ENCODE results near the gene RENBP. TPM values are rescaled to one million over a fixed set of nuclear protein-coding genes. Genes with fewer than 3 reads are reported as not detected.

Gene RENBP
- polyA plus RNA-seq, 3 donors = 2.7 to 125 (median 3.8) TPM

GRCh38 chrX:153903238-153903980 lies 41.0 kb downstream of the RENBP start:
- intact Hi-C loops (cut with micrococcal nuclease) = no loop called here
- H3K9me3 Mint-ChIP-seq = peaks cover 0 to 8% (median 1%) of the 10 kb centered on the region in 7 donors
- no peak overlapping the region for H2AFZ ChIP-seq (ENCODE audit: insufficient read depth, low read depth, low read length, poor library complexity, severe bottlenecking)
- H3K79me2 ChIP-seq (ENCODE audit: insufficient read depth, low read length) = no peaks in the 10 kb centered on the region
- peaks cover 24% of the 10 kb centered on the region for H4K20me1 ChIP-seq (ENCODE audit: insufficient read depth, low read length)
- peak overlapping the region; percentile 58 for H3K4me2 ChIP-seq (replicated peaks; ENCODE audit: extremely low read depth, low read length, poor library complexity, severe bottlenecking)
- H3K4me1 ChIP-seq (ENCODE audit: control insufficient read depth in 1 of 2, insufficient read depth in 2 of 2, low read length in 2 of 2) = peaks cover 53 to 55% of the 10 kb centered on the region in 2 donors
- H3K36me3 Mint-ChIP-seq = peaks cover 3 to 8% of the 10 kb centered on the region in 2 donors
- peak overlapping the region; percentile 41 to 72 for H3K4me3 Mint-ChIP-seq
- TF ChIP-seq, protein P1, sequence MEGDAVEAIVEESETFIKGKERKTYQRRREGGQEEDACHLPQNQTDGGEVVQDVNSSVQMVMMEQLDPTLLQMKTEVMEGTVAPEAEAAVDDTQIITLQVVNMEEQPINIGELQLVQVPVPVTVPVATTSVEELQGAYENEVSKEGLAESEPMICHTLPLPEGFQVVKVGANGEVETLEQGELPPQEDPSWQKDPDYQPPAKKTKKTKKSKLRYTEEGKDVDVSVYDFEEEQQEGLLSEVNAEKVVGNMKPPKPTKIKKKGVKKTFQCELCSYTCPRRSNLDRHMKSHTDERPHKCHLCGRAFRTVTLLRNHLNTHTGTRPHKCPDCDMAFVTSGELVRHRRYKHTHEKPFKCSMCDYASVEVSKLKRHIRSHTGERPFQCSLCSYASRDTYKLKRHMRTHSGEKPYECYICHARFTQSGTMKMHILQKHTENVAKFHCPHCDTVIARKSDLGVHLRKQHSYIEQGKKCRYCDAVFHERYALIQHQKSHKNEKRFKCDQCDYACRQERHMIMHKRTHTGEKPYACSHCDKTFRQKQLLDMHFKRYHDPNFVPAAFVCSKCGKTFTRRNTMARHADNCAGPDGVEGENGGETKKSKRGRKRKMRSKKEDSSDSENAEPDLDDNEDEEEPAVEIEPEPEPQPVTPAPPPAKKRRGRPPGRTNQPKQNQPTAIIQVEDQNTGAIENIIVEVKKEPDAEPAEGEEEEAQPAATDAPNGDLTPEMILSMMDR (IDR thresholded peaks at IDR 0.05) = no peak
- H3K4me1 Mint-ChIP-seq = peaks cover 53% of the 10 kb centered on the region
- peak overlapping the region in 1 of 3 experiments; percentile 50 for H3K4me3 ChIP-seq (replicated peaks in 1 of 3; ENCODE audit: low read depth in 2 of 3, low read length in 3 of 3)
- WGBS (ENCODE audit: insufficient coverage) = 40% methylated on average over 7 of the region's 18 CpGs
- H3K27me3 Mint-ChIP-seq (ENCODE audit: low read depth in 3 of 3) = peaks cover 0 to 49% (median 3%) of the 10 kb centered on the region in 3 donors
- peaks cover 7 to 9% of the 10 kb centered on the region in 2 donors for H3K36me3 ChIP-seq (replicated peaks in 1 of 2; ENCODE audit: control insufficient read depth in 1 of 2, insufficient read depth in 2 of 2, low read length in 2 of 2)
- DNase-seq = peak in 1 of 3 donors; percentile 15
- no peaks in the 10 kb centered on the region for H3K27me3 ChIP-seq (ENCODE audit: control insufficient read depth in 2 of 2, insufficient read depth in 2 of 2, low read length in 2 of 2)
- H3K27ac Mint-ChIP-seq = peak overlapping the region; percentile 16 to 88 (median 46)
- H3K9ac ChIP-seq (ENCODE audit: insufficient read depth, low read length, poor library complexity, severe bottlenecking) = no peak overlapping the region
- H3K9me3 ChIP-seq (replicated peaks in 1 of 2; ENCODE audit: control insufficient read depth in 1 of 2, insufficient read depth in 1 of 2, low read length in 2 of 2) = no peaks in the 10 kb centered on the region
- peak overlapping the region; percentile 41 to 46 for H3K27ac ChIP-seq (ENCODE audit: low read depth in 1 of 2, low read length in 2 of 2)

GRCh38 chrX:153902385-153902784 lies 42.1 kb downstream of the RENBP start:
- Mint-ChIP-seq H3K4me3 (no peak overlapping the region), H3K36me3 (no peaks in the 10 kb centered on the region), H3K27me3 (ENCODE audit: low read depth in 3 of 3) (peaks cover 0 to 48% (median 3%) of the 10 kb centered on the region in 3 donors), H3K27ac (peak overlapping the region in 1 of 7 donors; percentile 40), H3K9me3 (peaks cover 0 to 6% (median under 1%) of the 10 kb centered on the region in 7 donors), H3K4me1 (peaks cover 53% of the 10 kb centered on the region)
- Histone ChIP-seq H2AFZ (ENCODE audit: insufficient read depth, low read depth, low read length, poor library complexity, severe bottlenecking) (no peak overlapping the region), H4K20me1 (ENCODE audit: insufficient read depth, low read length) (peaks cover 16% of the 10 kb centered on the region), H3K9me3 (replicated peaks in 1 of 2; ENCODE audit: control insufficient read depth in 1 of 2, insufficient read depth in 1 of 2, low read length in 2 of 2) (no peaks in the 10 kb centered on the region), H3K27me3 (ENCODE audit: control insufficient read depth in 2 of 2, insufficient read depth in 2 of 2, low read length in 2 of 2) (peaks cover 0 to 2% of the 10 kb centered on the region in 2 donors), H3K4me2 (replicated peaks; ENCODE audit: extremely low read depth, low read length, poor library complexity, severe bottlenecking) (peak overlapping the region; percentile 12), H3K4me3 (replicated peaks in 1 of 3; ENCODE audit: low read depth in 2 of 3, low read length in 3 of 3) (no peak overlapping the region), H3K79me2 (ENCODE audit: insufficient read depth, low read length) (no peaks in the 10 kb centered on the region), H3K27ac (ENCODE audit: low read depth in 1 of 2, low read length in 2 of 2) (no peak overlapping the region), H3K9ac (ENCODE audit: insufficient read depth, low read length, poor library complexity, severe bottlenecking) (no peak overlapping the region), H3K36me3 (replicated peaks in 1 of 2; ENCODE audit: control insufficient read depth in 1 of 2, insufficient read depth in 2 of 2, low read length in 2 of 2) (peaks cover 0 to under 1% of the 10 kb centered on the region in 2 donors), H3K4me1 (ENCODE audit: control insufficient read depth in 1 of 2, insufficient read depth in 2 of 2, low read length in 2 of 2) (peaks cover 53 to 55% of the 10 kb centered on the region in 2 donors)
- intact Hi-C loops (cut with micrococcal nuclease) = no loop called here
- DNase-seq = no peak
- TF ChIP-seq, protein P1 (IDR thresholded peaks at IDR 0.05) = no peak
- whole genome bisulfite sequencing (ENCODE audit: insufficient coverage) = 40% methylated on average over 1 of the region's 10 CpGs

Data from CD14-positive monocyte (primary cell).